ENCODE results near the gene AKT3. TPM values are rescaled to one million over a fixed set of nuclear protein-coding genes. Genes with fewer than 3 reads are reported as not detected.

The AKT3 gene
- polyA plus RNA-seq, 1 experiment, result 34.9 TPM

GRCh38 chr1:243452092-243452491, 398.0 kb downstream of the AKT3 start:
- Histone ChIP-seq H3K4me3 (ENCODE audit: low read depth, low read length) (no peak overlapping the region), H3K27ac (ENCODE audit: low read depth, low read length) (no peak overlapping the region), H3K9me3 (ENCODE audit: control insufficient read depth, insufficient read depth, low read length) (no peaks in the 10 kb centered on the region), H3K27me3 (ENCODE audit: control insufficient read depth, insufficient read depth, low read length) (no peaks in the 10 kb centered on the region)
- no peak for DNase-seq (ENCODE audit: low read depth, low spot score)
- no peak for TF ChIP-seq CTCF (IDR thresholded peaks at IDR 0.05; ENCODE audit: low read depth, low read length)
- POLR2A ChIA-PET, result no interaction called here
- CTCF ChIA-PET, result interaction anchor here (0.6 kb wide), 1 partner anchor 167 kb away, joined by 3 read pairs; no protein-coding TSS in a partner anchor

- no peak for DNase-seq (ENCODE audit: low read depth, low spot score)
- ChIA-PET CTCF (interaction anchor here (0.6 kb wide), 1 partner anchor 105 kb away, joined by 3 read pairs; no protein-coding TSS in a partner anchor), POLR2A (no interaction called here)
- TF ChIP-seq CTCF (IDR thresholded peaks at IDR 0.05; ENCODE audit: low read depth, low read length), result no peak
- Histone ChIP-seq H3K27ac (ENCODE audit: low read depth, low read length) (no peak overlapping the region), H3K4me3 (ENCODE audit: low read depth, low read length) (no peak overlapping the region), H3K27me3 (ENCODE audit: control insufficient read depth, insufficient read depth, low read length) (no peaks in the 10 kb centered on the region), H3K9me3 (ENCODE audit: control insufficient read depth, insufficient read depth, low read length) (no peaks in the 10 kb centered on the region)
Measured at GRCh38 chr1:243449373-243449772, 400.7 kb downstream of the AKT3 start.

GRCh38 chr1:243447844-243448243, 402.2 kb downstream of the AKT3 start:
- CTCF ChIA-PET, result no interaction called here
- no peak for DNase-seq (ENCODE audit: low read depth, low spot score)
- no peaks in the 10 kb centered on the region for H3K27me3 ChIP-seq (ENCODE audit: control insufficient read depth, insufficient read depth, low read length)
- no peaks in the 10 kb centered on the region for H3K9me3 ChIP-seq (ENCODE audit: control insufficient read depth, insufficient read depth, low read length)
- no peak overlapping the region for H3K4me3 ChIP-seq (ENCODE audit: low read depth, low read length)
- POLR2A ChIA-PET, result no interaction called here
- H3K27ac ChIP-seq (ENCODE audit: low read depth, low read length), result no peak overlapping the region
- no peak for TF ChIP-seq CTCF (IDR thresholded peaks at IDR 0.05; ENCODE audit: low read depth, low read length)

GRCh38 chr1:243447347-243447746, 402.7 kb downstream of the AKT3 start:
- H3K27ac ChIP-seq (ENCODE audit: low read depth, low read length), result no peak overlapping the region
- H3K27me3 ChIP-seq (ENCODE audit: control insufficient read depth, insufficient read depth, low read length), result no peaks in the 10 kb centered on the region
- H3K4me3 ChIP-seq (ENCODE audit: low read depth, low read length), result no peak overlapping the region
- no peak for DNase-seq (ENCODE audit: low read depth, low spot score)
- H3K9me3 ChIP-seq (ENCODE audit: control insufficient read depth, insufficient read depth, low read length), result no peaks in the 10 kb centered on the region
- ChIA-PET POLR2A (no interaction called here), CTCF (no interaction called here)
- TF ChIP-seq CTCF (IDR thresholded peaks at IDR 0.05; ENCODE audit: low read depth, low read length), result no peak

GRCh38 chr1:243443557-243443956, 406.5 kb downstream of the AKT3 start:
- TF ChIP-seq CTCF (IDR thresholded peaks at IDR 0.05; ENCODE audit: low read depth, low read length), result no peak
- Histone ChIP-seq H3K27ac (ENCODE audit: low read depth, low read length) (no peak overlapping the region), H3K27me3 (ENCODE audit: control insufficient read depth, insufficient read depth, low read length) (no peaks in the 10 kb centered on the region), H3K9me3 (ENCODE audit: control insufficient read depth, insufficient read depth, low read length) (no peaks in the 10 kb centered on the region), H3K4me3 (ENCODE audit: low read depth, low read length) (no peak overlapping the region)
- DNase-seq (ENCODE audit: low read depth, low spot score), result no peak
- CTCF ChIA-PET, result no interaction called here
- POLR2A ChIA-PET, result no interaction called here
